ENCODE measurements around the gene APOL4. TPM values are rescaled to one million over a fixed set of nuclear protein-coding genes. Genes with fewer than 3 reads are reported as not detected.

Gene APOL4
- total RNA-seq, 2 experiments from 2014 or later, result not detected

DNA sequence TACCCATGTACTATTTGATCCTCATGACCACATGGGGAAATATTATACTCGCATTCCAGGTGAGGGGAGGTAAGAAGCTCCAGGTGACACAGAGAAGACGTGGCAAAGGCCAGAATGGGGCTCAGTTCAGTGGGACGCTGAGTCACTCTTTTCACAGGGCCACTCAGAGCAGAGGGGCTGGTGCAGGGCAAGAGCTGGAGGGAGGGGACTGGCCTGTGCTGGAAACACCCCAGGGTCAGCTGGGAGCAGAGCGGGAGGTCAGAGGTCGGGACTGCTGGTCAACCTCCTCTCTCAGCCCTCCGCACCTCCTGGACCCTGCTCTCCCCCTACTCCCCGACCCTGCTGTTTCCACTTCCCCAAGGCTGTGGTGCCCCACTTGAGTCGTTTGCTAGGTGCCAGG, 53.2 kb downstream of the APOL4 start:
- BruUV-seq (replicated peaks), result no TSS peak
- Histone ChIP-seq H3K27ac (ENCODE audit: low read depth, low read length, poor library complexity, severe bottlenecking) (no peak overlapping the region), H3K9me2 (ENCODE audit: insufficient read depth, low read length) (no peaks in the 10 kb centered on the region), H3K4me2 (ENCODE audit: low read length) (no peak overlapping the region), H3K9me3 (ENCODE audit: low read length) (peaks cover 7% of the 10 kb centered on the region; the same call in 1 of the 2 replicates), H4K20me1 (ENCODE audit: insufficient read depth, low read length) (no peaks in the 10 kb centered on the region), H3K36me3 (ENCODE audit: insufficient read depth, low read length) (no peaks in the 10 kb centered on the region), H3K4me3 (ENCODE audit: low read depth, low read length, poor library complexity, severe bottlenecking) (no peak overlapping the region), H2AFZ (ENCODE audit: low read length) (no peak overlapping the region), H3K79me2 (ENCODE audit: insufficient read depth, low read depth, low read length) (no peaks in the 10 kb centered on the region), H3K4me1 (ENCODE audit: insufficient read depth, low read length, poor library complexity, severe bottlenecking) (peaks cover 5% of the 10 kb centered on the region)
- POLR2A ChIA-PET, result interaction anchor here (0.6 kb wide), 1 partner anchor 96 kb away, joined by 3 read pairs; no protein-coding TSS in a partner anchor
- no peak for DNase-seq (ENCODE audit: low spot score)
- TF ChIP-seq CTCF (conservative IDR thresholded peaks at IDR 0.05; ENCODE audit: low read length), result no peak
- TF ChIP-seq EZH2phosphoT487 (IDR thresholded peaks at IDR 0.05; ENCODE audit: borderline replicate concordance, low read depth, low read length), result no peak
- CTCF ChIA-PET (ENCODE audit: unreplicated experiment), result interaction anchor here (0.8 kb wide), 1 partner anchor 11 kb away, joined by 5 read pairs; no protein-coding TSS in a partner anchor
- intact Hi-C loops (cut with micrococcal nuclease; ENCODE audit: unreplicated experiment), result no loop called here

DNA sequence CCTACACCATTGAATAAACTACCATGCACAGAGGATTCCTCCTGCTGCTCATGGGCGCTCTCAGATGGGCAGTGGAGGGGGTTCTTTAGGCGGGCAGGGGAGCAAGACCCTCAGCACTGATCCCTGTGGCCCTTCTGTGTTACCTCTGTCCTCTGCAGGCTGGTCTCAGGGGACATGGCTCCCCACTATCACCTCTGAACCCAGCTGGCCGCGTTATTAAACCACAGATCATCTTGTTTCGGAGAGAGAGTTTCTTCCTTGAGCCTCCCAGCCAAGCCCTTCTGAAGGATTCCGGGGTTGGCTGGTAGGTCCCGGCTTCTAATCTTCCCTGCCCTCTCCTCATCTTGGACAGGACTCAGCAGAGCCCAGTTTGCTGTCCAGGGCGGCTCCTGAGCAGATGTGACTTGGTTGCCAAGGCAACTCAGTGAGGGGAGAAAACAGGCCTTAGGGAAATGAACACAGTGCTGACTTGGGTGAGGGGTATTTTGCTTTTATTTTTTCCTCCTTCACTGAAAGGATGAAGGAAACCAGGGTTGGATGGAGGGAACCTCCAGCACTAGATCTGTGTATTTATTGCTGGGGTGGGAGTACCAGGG, 54.3 kb downstream of the APOL4 start:
- ChIA-PET CTCF (ENCODE audit: unreplicated experiment) (no interaction called here), POLR2A (interaction anchor here (0.8 kb wide), 1 partner anchor 372 kb away, joined by 3 read pairs; no protein-coding TSS in a partner anchor)
- TF ChIP-seq CTCF (conservative IDR thresholded peaks at IDR 0.05; ENCODE audit: low read length) (no peak), EZH2phosphoT487 (IDR thresholded peaks at IDR 0.05; ENCODE audit: borderline replicate concordance, low read depth, low read length) (no peak)
- H3K27ac ChIP-seq (ENCODE audit: low read depth, low read length, poor library complexity, severe bottlenecking), result no peak overlapping the region
- H3K4me1 ChIP-seq (ENCODE audit: insufficient read depth, low read length, poor library complexity, severe bottlenecking), result peaks cover 5% of the 10 kb centered on the region
- H3K4me3 ChIP-seq (ENCODE audit: low read depth, low read length, poor library complexity, severe bottlenecking), result no peak overlapping the region
- no TSS peak for BruUV-seq (replicated peaks)
- H2AFZ ChIP-seq (ENCODE audit: low read length), result no peak overlapping the region
- no peaks in the 10 kb centered on the region for H3K36me3 ChIP-seq (ENCODE audit: insufficient read depth, low read length)
- no peaks in the 10 kb centered on the region for H3K79me2 ChIP-seq (ENCODE audit: insufficient read depth, low read depth, low read length)
- no peaks in the 10 kb centered on the region for H3K9me2 ChIP-seq (ENCODE audit: insufficient read depth, low read length)
- intact Hi-C loops (cut with micrococcal nuclease; ENCODE audit: unreplicated experiment), result no loop called here
- H3K4me2 ChIP-seq (ENCODE audit: low read length), result peak overlapping the region; percentile 2; the same call in 1 of the 2 replicates
- H3K9me3 ChIP-seq (ENCODE audit: low read length), result peaks cover 5% of the 10 kb centered on the region; the same call in 1 of the 2 replicates
- DNase-seq (ENCODE audit: low spot score), result no peak
- H4K20me1 ChIP-seq (ENCODE audit: insufficient read depth, low read length), result no peaks in the 10 kb centered on the region

GRCh38 chr22:36145881-36146280, 55.7 kb downstream of the APOL4 start:
- no peak overlapping the region for H3K4me3 ChIP-seq (ENCODE audit: low read depth, low read length, poor library complexity, severe bottlenecking)
- H3K9me3 ChIP-seq (ENCODE audit: low read length), result no peaks in the 10 kb centered on the region
- intact Hi-C loops (cut with micrococcal nuclease; ENCODE audit: unreplicated experiment), result loop anchor here (1.0 kb wide), 1 partner anchor 34 kb away; no protein-coding TSS in a partner anchor
- no peak overlapping the region for H3K4me2 ChIP-seq (ENCODE audit: low read length)
- H3K36me3 ChIP-seq (ENCODE audit: insufficient read depth, low read length), result no peaks in the 10 kb centered on the region
- ChIA-PET POLR2A (no interaction called here), CTCF (ENCODE audit: unreplicated experiment) (no interaction called here)
- no peak overlapping the region for H2AFZ ChIP-seq (ENCODE audit: low read length)
- no peak for DNase-seq (ENCODE audit: low spot score)
- no peaks in the 10 kb centered on the region for H3K9me2 ChIP-seq (ENCODE audit: insufficient read depth, low read length)
- no peaks in the 10 kb centered on the region for H3K79me2 ChIP-seq (ENCODE audit: insufficient read depth, low read depth, low read length)
- BruUV-seq (replicated peaks), result no TSS peak
- peaks cover 5% of the 10 kb centered on the region for H3K4me1 ChIP-seq (ENCODE audit: insufficient read depth, low read length, poor library complexity, severe bottlenecking)
- TF ChIP-seq EZH2phosphoT487 (IDR thresholded peaks at IDR 0.05; ENCODE audit: borderline replicate concordance, low read depth, low read length), result no peak
- TF ChIP-seq CTCF (conservative IDR thresholded peaks at IDR 0.05; ENCODE audit: low read length), result no peak
- no peak overlapping the region for H3K27ac ChIP-seq (ENCODE audit: low read depth, low read length, poor library complexity, severe bottlenecking)
- H4K20me1 ChIP-seq (ENCODE audit: insufficient read depth, low read length), result no peaks in the 10 kb centered on the region

All from OCI-LY7 (cell line).